H1 (cell line): ENCODE results near the gene LIPG. TPM values are rescaled to one million over a fixed set of nuclear protein-coding genes. Genes with fewer than 3 reads are reported as not detected.

Source experiments
- CBX8 ChIP-seq: fragments of 300-800, 300-1000 bp; sonication (generic); IDR thresholded peaks from 2 replicates; pipeline ENCODE4 v1.7.1; 2016; ENCODE audit warnings: low read depth, low read length, borderline replicate concordance
- CHD1 ChIP-seq: IDR thresholded peaks from 2 replicates; pipeline ENCODE4 v1.6.1; 2012; ENCODE audit warnings: low read depth, low read length, improper control_type of control experiment
- CTBP2 ChIP-seq: IDR thresholded peaks from 2 replicates; pipeline ENCODE4 v1.7.0; 2011; ENCODE audit warnings: borderline replicate concordance, mild to moderate bottlenecking, moderate library complexity, mixed read lengths, low read length; ENCODE audit not compliant: insufficient read depth, insufficient read length
- polyA plus RNA-seq, 7 experiments: library from polyadenylated mRNA; depleted of rRNA in 3 of 7; stranded (reverse) in 5 of 7; unstranded in 2 of 7; fragments of >200 nt in 5 of 7; fragments of 200-250 nt in 2 of 7; gene quantifications; 1 replicate in 5 of 7; 2 replicates in 1 of 7; 4 replicates in 1 of 7; pipeline versions ENCODE4 v1.2.1 to v1.2.3, GENCODE V29; 2011 to 2013; ENCODE audit warnings: missing spikeins in 2 of 7, mixed read lengths in 2 of 7
- total RNA-seq: library from RNA; stranded (reverse); fragmentation: NEBNext Ultra II Directional; extraction: Animal tissue kit (Norgen Biotek cat#: 25700); gene quantifications from 2 replicates; pipeline ENCODE4 v1.2.1, GENCODE V29; 2021

Gene LIPG
- total and polyA plus RNA-seq, 2 of the 8 experiments (the other 6 are each of a cell fraction or from before 2014, with no cell fraction given) = 9.2 to 9.8 TPM

- TF ChIP-seq CTBP2 (no peak), CBX8 (no peak), CHD1 (no peak)
- TF ChIP-seq, all 59 proteins: peak for 0
These were observed 15.6 kb upstream of the LIPG start (continued) for GRCh38 chr18:49546278-49546677.
